Measurements from ENCODE around the gene TM4SF5.

TM4SF5 gene

GRCh38 chr17:4744999-4745969 lies 26.4 kb upstream of the TM4SF5 start:
- DNase-seq (ENCODE audit: insufficient read length, low spot score) (no peak), FAIRE-seq (no peak)
- no peak for TF ChIP-seq POLR2AphosphoS5 (IDR thresholded peaks at IDR 0.05; ENCODE audit: low read depth, low read length)
- TF ChIP-seq POLR2A (IDR thresholded peaks at IDR 0.05; ENCODE audit: low read depth, low read length) = no peak
- TF ChIP-seq SPI1 (IDR thresholded peaks at IDR 0.05; ENCODE audit: low read depth, low read length) = no peak
- TF ChIP-seq PAX5 (IDR thresholded peaks at IDR 0.05; ENCODE audit: insufficient read depth, low read length, severe bottlenecking) = no peak
- no peak for TF ChIP-seq TAF1 (IDR thresholded peaks at IDR 0.05; ENCODE audit: low read depth, low read length)

DNA sequence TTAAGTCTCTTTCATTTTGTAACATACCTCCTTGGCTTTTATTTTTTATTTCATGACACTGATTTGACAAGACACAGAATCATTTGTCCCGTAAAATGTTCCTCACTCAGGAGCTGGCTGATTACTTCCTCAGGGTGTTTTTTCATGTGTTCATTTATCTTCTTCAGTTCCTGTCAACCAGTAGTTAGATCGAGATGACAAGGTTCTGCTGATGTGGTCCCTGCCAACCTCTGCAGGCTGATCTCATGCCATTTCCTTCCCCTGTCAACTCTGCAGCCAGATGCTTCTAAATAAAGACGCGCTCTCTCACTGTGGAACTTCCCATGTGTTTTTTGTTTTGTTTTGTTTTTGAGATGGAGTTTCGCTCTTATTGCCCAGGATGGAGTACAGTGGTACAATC lies 23.8 kb upstream of the TM4SF5 start:
- peak; percentile 48 for FAIRE-seq
- TF ChIP-seq POLR2AphosphoS5 (IDR thresholded peaks at IDR 0.05; ENCODE audit: low read depth, low read length) = no peak

DNA sequence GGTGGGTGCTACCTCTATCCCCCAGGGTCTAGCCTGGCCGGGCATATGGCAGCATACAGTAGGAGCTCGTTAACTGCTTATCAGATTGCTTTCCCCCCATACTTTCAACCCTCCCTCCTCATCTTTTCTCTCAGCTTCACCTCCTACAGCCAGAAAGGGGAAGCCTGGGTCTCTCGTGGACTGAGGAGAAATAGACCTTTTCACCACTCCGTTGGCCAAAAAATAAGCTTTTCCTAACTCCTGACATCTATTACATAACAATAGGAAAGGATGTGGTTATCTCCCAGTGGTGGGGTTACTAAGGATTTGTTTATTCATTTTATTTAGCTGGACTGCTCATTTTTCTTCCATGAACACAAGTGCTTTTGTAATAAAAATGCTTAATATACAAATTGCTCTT lies 23.0 kb upstream of the TM4SF5 start:
- TF ChIP-seq POLR2AphosphoS5 (IDR thresholded peaks at IDR 0.05; ENCODE audit: low read depth, low read length) (no peak), POU2F2 (IDR thresholded peaks at IDR 0.05; ENCODE audit: low read depth, low read length) (no peak), POLR2A (IDR thresholded peaks at IDR 0.05; ENCODE audit: low read depth, low read length) (no peak), SPI1 (IDR thresholded peaks at IDR 0.05; ENCODE audit: low read depth, low read length) (no peak), TAF1 (IDR thresholded peaks at IDR 0.05; ENCODE audit: low read depth, low read length) (no peak), PAX5 (IDR thresholded peaks at IDR 0.05; ENCODE audit: insufficient read depth, low read length, severe bottlenecking) (no peak)
- no peak for DNase-seq (ENCODE audit: insufficient read length, low spot score)
- FAIRE-seq = no peak

More for the DNA sequence above, 23.8 kb upstream of the TM4SF5 start:
- DNase-seq (ENCODE audit: insufficient read length, low spot score) = no peak

DNA sequence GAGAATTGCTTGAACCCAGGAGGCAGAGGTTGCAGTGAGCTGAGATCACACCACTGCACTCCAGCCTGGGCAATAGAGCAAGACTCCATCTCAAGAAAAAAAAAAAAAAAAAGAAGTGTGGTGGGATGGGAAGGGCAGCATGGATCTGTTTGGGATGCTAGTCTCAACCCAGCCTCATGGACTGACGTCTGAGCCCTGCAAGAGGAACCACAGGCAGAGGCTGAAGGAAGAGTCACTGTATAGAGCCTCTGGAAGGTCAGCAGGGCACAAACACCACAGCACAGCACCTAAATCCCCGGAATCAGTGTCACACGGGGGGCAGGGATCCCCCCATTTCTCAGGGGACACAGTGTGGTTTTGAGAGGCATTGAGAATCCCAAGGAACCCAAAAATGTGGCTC lies 21.1 kb upstream of the TM4SF5 start:
- TF ChIP-seq POU2F2 (IDR thresholded peaks at IDR 0.05; ENCODE audit: low read depth, low read length) (no peak), SPI1 (IDR thresholded peaks at IDR 0.05; ENCODE audit: low read depth, low read length) (no peak), PAX5 (IDR thresholded peaks at IDR 0.05; ENCODE audit: insufficient read depth, low read length, severe bottlenecking) (no peak), TAF1 (IDR thresholded peaks at IDR 0.05; ENCODE audit: low read depth, low read length) (no peak), POLR2A (IDR thresholded peaks at IDR 0.05; ENCODE audit: low read depth, low read length) (no peak), POLR2AphosphoS5 (IDR thresholded peaks at IDR 0.05; ENCODE audit: low read depth, low read length) (no peak)
- DNase-seq (ENCODE audit: insufficient read length, low spot score) (no peak), FAIRE-seq (no peak)

GRCh38 chr17:4751932-4752331 lies 19.8 kb upstream of the TM4SF5 start:
- FAIRE-seq = no peak
- DNase-seq (ENCODE audit: insufficient read length, low spot score) = no peak
- TF ChIP-seq POU2F2 (IDR thresholded peaks at IDR 0.05; ENCODE audit: low read depth, low read length) (no peak), POLR2AphosphoS5 (IDR thresholded peaks at IDR 0.05; ENCODE audit: low read depth, low read length) (no peak), POLR2A (IDR thresholded peaks at IDR 0.05; ENCODE audit: low read depth, low read length) (no peak), TAF1 (IDR thresholded peaks at IDR 0.05; ENCODE audit: low read depth, low read length) (no peak), PAX5 (IDR thresholded peaks at IDR 0.05; ENCODE audit: insufficient read depth, low read length, severe bottlenecking) (no peak), SPI1 (IDR thresholded peaks at IDR 0.05; ENCODE audit: low read depth, low read length) (no peak)

DNA sequence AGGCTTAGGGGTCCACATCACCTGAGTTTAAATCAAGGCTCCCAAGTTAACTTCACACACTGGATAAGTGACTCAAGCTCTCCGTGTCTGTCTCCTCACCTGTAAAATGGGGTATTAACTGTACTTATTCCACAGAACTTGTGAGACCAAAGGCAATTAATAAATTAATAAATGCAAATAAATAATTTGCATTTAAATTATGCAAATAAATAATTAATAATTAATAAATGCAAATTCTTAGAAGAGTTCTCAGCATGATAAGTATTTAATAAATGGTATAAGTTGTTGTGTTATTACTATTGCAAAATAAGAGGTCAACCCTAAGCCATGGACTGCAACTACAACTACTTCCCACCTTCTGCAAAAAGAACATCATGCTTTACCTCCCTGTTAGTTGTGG lies 18.3 kb upstream of the TM4SF5 start:
- DNase-seq (ENCODE audit: insufficient read length, low spot score) (no peak), FAIRE-seq (no peak)
- TF ChIP-seq POU2F2 (IDR thresholded peaks at IDR 0.05; ENCODE audit: low read depth, low read length) = no peak
- TF ChIP-seq POLR2A (IDR thresholded peaks at IDR 0.05; ENCODE audit: low read depth, low read length) = no peak
- no peak for TF ChIP-seq SPI1 (IDR thresholded peaks at IDR 0.05; ENCODE audit: low read depth, low read length)
- TF ChIP-seq PAX5 (IDR thresholded peaks at IDR 0.05; ENCODE audit: insufficient read depth, low read length, severe bottlenecking) = no peak
- TF ChIP-seq TAF1 (IDR thresholded peaks at IDR 0.05; ENCODE audit: low read depth, low read length) = no peak
- no peak for TF ChIP-seq POLR2AphosphoS5 (IDR thresholded peaks at IDR 0.05; ENCODE audit: low read depth, low read length)

GRCh38 chr17:4759776-4760236 lies 11.9 kb upstream of the TM4SF5 start:
- FAIRE-seq = no peak

GRCh38 chr17:4764595-4764994 lies 7.1 kb upstream of the TM4SF5 start:
- TF ChIP-seq SPI1 (IDR thresholded peaks at IDR 0.05; ENCODE audit: low read depth, low read length) = 0 out of 2 replicates have a peak, but pooled peaks have one; percentile 16
- TF ChIP-seq POLR2AphosphoS5 (IDR thresholded peaks at IDR 0.05; ENCODE audit: low read depth, low read length) = no peak
- no peak for TF ChIP-seq POLR2A (IDR thresholded peaks at IDR 0.05; ENCODE audit: low read depth, low read length)
- no peak for TF ChIP-seq POU2F2 (IDR thresholded peaks at IDR 0.05; ENCODE audit: low read depth, low read length)
- TF ChIP-seq TAF1 (IDR thresholded peaks at IDR 0.05; ENCODE audit: low read depth, low read length) = no peak
- FAIRE-seq (no peak), DNase-seq (ENCODE audit: insufficient read length, low spot score) (no peak)

More at GRCh38 chr17:4759776-4760236, 11.9 kb upstream of the TM4SF5 start:
- TF ChIP-seq TAF1 (IDR thresholded peaks at IDR 0.05; ENCODE audit: low read depth, low read length) (no peak), POLR2A (IDR thresholded peaks at IDR 0.05; ENCODE audit: low read depth, low read length) (no peak), SPI1 (IDR thresholded peaks at IDR 0.05; ENCODE audit: low read depth, low read length) (no peak), POU2F2 (IDR thresholded peaks at IDR 0.05; ENCODE audit: low read depth, low read length) (no peak), PAX5 (IDR thresholded peaks at IDR 0.05; ENCODE audit: insufficient read depth, low read length, severe bottlenecking) (no peak), POLR2AphosphoS5 (IDR thresholded peaks at IDR 0.05; ENCODE audit: low read depth, low read length) (no peak)
- DNase-seq (ENCODE audit: insufficient read length, low spot score) = no peak

DNA sequence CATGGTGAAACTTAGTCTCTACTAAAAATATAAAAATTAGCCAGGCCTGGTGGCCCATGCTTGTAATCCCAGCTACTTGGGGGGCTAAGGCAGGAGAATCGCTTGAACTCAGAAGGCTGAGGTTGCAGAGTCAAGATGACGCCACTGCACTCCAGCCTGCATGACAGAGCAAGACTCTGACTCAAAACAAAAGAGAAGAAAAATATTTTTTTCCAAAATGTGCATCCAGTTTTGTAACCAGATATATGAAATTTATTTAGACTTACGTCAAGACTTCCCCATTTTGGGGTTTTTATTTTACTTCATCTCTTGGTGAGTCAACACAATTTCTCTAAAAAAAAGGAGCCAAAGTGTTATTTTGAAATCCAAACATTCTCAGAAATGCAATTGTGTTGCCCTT lies 5.5 kb upstream of the TM4SF5 start:
- no peak for DNase-seq (ENCODE audit: insufficient read length, low spot score)
- TF ChIP-seq PAX5 (IDR thresholded peaks at IDR 0.05; ENCODE audit: insufficient read depth, low read length, severe bottlenecking) (no peak), POU2F2 (IDR thresholded peaks at IDR 0.05; ENCODE audit: low read depth, low read length) (no peak), TAF1 (IDR thresholded peaks at IDR 0.05; ENCODE audit: low read depth, low read length) (no peak), SPI1 (IDR thresholded peaks at IDR 0.05; ENCODE audit: low read depth, low read length) (no peak), POLR2A (IDR thresholded peaks at IDR 0.05; ENCODE audit: low read depth, low read length) (no peak), POLR2AphosphoS5 (IDR thresholded peaks at IDR 0.05; ENCODE audit: low read depth, low read length) (no peak)
- no peak for FAIRE-seq
